T-helper 17 cell (primary cell): ENCODE results near the gene DOCK1. TPM values are rescaled to one million over a fixed set of nuclear protein-coding genes. Genes with fewer than 3 reads are reported as not detected.

ENCODE experiments used
- ATAC-seq: fragments of 150-1000 bp; cut with Tn5 transposase; 2 replicates; pipeline ENCODE4 v1.10.0; 2021; ENCODE audit warnings: mild to moderate bottlenecking, moderate library complexity
- DNase-seq, 3 donors: peaks; one replicate each; pipeline versions ENCODE4 v3.0.0 to v3.0.0-alpha.2; 2020 to 2021
- H3K9me3 ChIP-seq: one replicate; pipeline ENCODE4 v1.7.0; 2013; ENCODE audit warnings: low read length, mild to moderate bottlenecking; ENCODE audit not compliant: control insufficient read depth, poor library complexity, severe bottlenecking
- H3K27ac Mint-ChIP-seq: one replicate; pipeline ENCODE4 v1.8.0; 2022; ENCODE audit warnings: mild to moderate bottlenecking, moderate library complexity, mixed read lengths
- H3K27me3 Mint-ChIP-seq: one replicate; pipeline ENCODE4 v1.8.0; 2022; ENCODE audit warnings: mixed read lengths
- H3K36me3 Mint-ChIP-seq: one replicate; pipeline ENCODE4 v1.8.0; 2022; ENCODE audit warnings: low read depth, mixed read lengths
- H3K4me1 Mint-ChIP-seq: one replicate; pipeline ENCODE4 v1.8.0; 2022; ENCODE audit warnings: mild to moderate bottlenecking, mixed read lengths
- H3K4me3 Mint-ChIP-seq: one replicate; pipeline ENCODE4 v1.8.0; 2022; ENCODE audit warnings: mild to moderate bottlenecking, moderate library complexity, mixed read lengths
- total RNA-seq, 4 donors: library from RNA in 2 of 4; stranded (reverse) in 2 of 4; gene quantifications; one replicate each; pipeline ENCODE4 v1.2.3 and lab custom pipeline; 2022 to 2026

DOCK1 gene
- total RNA-seq, 2 donors from 2014 or later = 0.76 TPM; not detected in 1

GRCh38 chr10:127313996-127314700 lies 408.9 kb downstream of the DOCK1 start:
- ATAC-seq = no peak
- Mint-ChIP-seq H3K4me1 (no peaks in the 10 kb centered on the region), H3K4me3 (no peak overlapping the region), H3K36me3 (no peaks in the 10 kb centered on the region), H3K27ac (no peak overlapping the region), H3K27me3 (peaks cover 23% of the 10 kb centered on the region)
- no peak for DNase-seq
- H3K9me3 ChIP-seq = no peaks in the 10 kb centered on the region

GRCh38 chr10:127314797-127315196 lies 409.6 kb downstream of the DOCK1 start:
- Mint-ChIP-seq H3K4me1 (no peaks in the 10 kb centered on the region), H3K27me3 (peaks cover 23% of the 10 kb centered on the region), H3K27ac (no peak overlapping the region), H3K36me3 (no peaks in the 10 kb centered on the region), H3K4me3 (no peak overlapping the region)
- DNase-seq (no peak), ATAC-seq (no peak)
- H3K9me3 ChIP-seq = no peaks in the 10 kb centered on the region

- peaks cover 23% of the 10 kb centered on the region for H3K27me3 Mint-ChIP-seq
- DNase-seq (no peak), ATAC-seq (no peak)
- H3K36me3 Mint-ChIP-seq = no peaks in the 10 kb centered on the region
- no peak overlapping the region for H3K27ac Mint-ChIP-seq
- no peaks in the 10 kb centered on the region for H3K4me1 Mint-ChIP-seq
- no peak overlapping the region for H3K4me3 Mint-ChIP-seq
- H3K9me3 ChIP-seq = no peaks in the 10 kb centered on the region
Observed at GRCh38 chr10:127315888-127316287, 410.7 kb downstream of the DOCK1 start.

GRCh38 chr10:127318396-127318795 lies 413.2 kb downstream of the DOCK1 start:
- Mint-ChIP-seq H3K36me3 (no peaks in the 10 kb centered on the region), H3K4me1 (no peaks in the 10 kb centered on the region), H3K27ac (no peak overlapping the region), H3K27me3 (peaks cover 23% of the 10 kb centered on the region), H3K4me3 (no peak overlapping the region)
- DNase-seq (no peak), ATAC-seq (no peak)
- H3K9me3 ChIP-seq = no peaks in the 10 kb centered on the region

- Mint-ChIP-seq H3K36me3 (no peaks in the 10 kb centered on the region), H3K27ac (no peak overlapping the region), H3K27me3 (peaks cover 22% of the 10 kb centered on the region), H3K4me1 (no peaks in the 10 kb centered on the region), H3K4me3 (no peak overlapping the region)
- DNase-seq (no peak), ATAC-seq (no peak)
- H3K9me3 ChIP-seq = no peaks in the 10 kb centered on the region
Observed at GRCh38 chr10:127319271-127319670, 414.0 kb downstream of the DOCK1 start.

- DNase-seq = no peak
- Mint-ChIP-seq H3K36me3 (no peaks in the 10 kb centered on the region), H3K27ac (no peak overlapping the region), H3K4me1 (no peaks in the 10 kb centered on the region), H3K4me3 (no peak overlapping the region), H3K27me3 (peaks cover 17% of the 10 kb centered on the region)
- no peak for ATAC-seq
- no peaks in the 10 kb centered on the region for H3K9me3 ChIP-seq
Observed at GRCh38 chr10:127319691-127320090, 414.5 kb downstream of the DOCK1 start.

GRCh38 chr10:127320176-127320575 lies 414.9 kb downstream of the DOCK1 start:
- Mint-ChIP-seq H3K4me1 (no peaks in the 10 kb centered on the region), H3K36me3 (no peaks in the 10 kb centered on the region)

GRCh38 chr10:127322286-127322685 lies 417.1 kb downstream of the DOCK1 start:
- no peak for ATAC-seq
- no peak for DNase-seq
- Mint-ChIP-seq H3K36me3 (no peaks in the 10 kb centered on the region), H3K4me3 (no peak overlapping the region), H3K4me1 (no peaks in the 10 kb centered on the region), H3K27ac (no peak overlapping the region), H3K27me3 (peaks cover 16% of the 10 kb centered on the region)
- H3K9me3 ChIP-seq = no peaks in the 10 kb centered on the region

More at GRCh38 chr10:127320176-127320575, 414.9 kb downstream of the DOCK1 start:
- ATAC-seq (no peak), DNase-seq (no peak)
- Mint-ChIP-seq H3K4me3 (no peak overlapping the region), H3K27me3 (peaks cover 16% of the 10 kb centered on the region), H3K27ac (no peak overlapping the region)
- H3K9me3 ChIP-seq = no peaks in the 10 kb centered on the region

- ATAC-seq (no peak), DNase-seq (no peak)
Observed at GRCh38 chr10:127325506-127325905, 420.3 kb downstream of the DOCK1 start.

GRCh38 chr10:127326883-127327282 lies 421.7 kb downstream of the DOCK1 start:
- peaks cover 6% of the 10 kb centered on the region for H3K27me3 Mint-ChIP-seq
- no peaks in the 10 kb centered on the region for H3K9me3 ChIP-seq
- DNase-seq (no peak), ATAC-seq (no peak)
- no peaks in the 10 kb centered on the region for H3K36me3 Mint-ChIP-seq
- no peak overlapping the region for H3K4me3 Mint-ChIP-seq
- no peaks in the 10 kb centered on the region for H3K4me1 Mint-ChIP-seq
- H3K27ac Mint-ChIP-seq = no peak overlapping the region

More at GRCh38 chr10:127325506-127325905, 420.3 kb downstream of the DOCK1 start:
- no peak overlapping the region for H3K4me3 Mint-ChIP-seq
- H3K27ac Mint-ChIP-seq = no peak overlapping the region
- H3K4me1 Mint-ChIP-seq = no peaks in the 10 kb centered on the region
- H3K27me3 Mint-ChIP-seq = peaks cover 5% of the 10 kb centered on the region
- no peaks in the 10 kb centered on the region for H3K36me3 Mint-ChIP-seq
- no peaks in the 10 kb centered on the region for H3K9me3 ChIP-seq

GRCh38 chr10:127331696-127332095 lies 426.5 kb downstream of the DOCK1 start:
- Mint-ChIP-seq H3K4me1 (no peaks in the 10 kb centered on the region), H3K27me3 (peaks cover 17% of the 10 kb centered on the region), H3K27ac (no peak overlapping the region), H3K4me3 (no peak overlapping the region), H3K36me3 (no peaks in the 10 kb centered on the region)
- ATAC-seq (no peak), DNase-seq (no peak)
- no peaks in the 10 kb centered on the region for H3K9me3 ChIP-seq

- H3K27ac Mint-ChIP-seq = no peak overlapping the region
- no peak overlapping the region for H3K4me3 Mint-ChIP-seq
- H3K4me1 Mint-ChIP-seq = no peaks in the 10 kb centered on the region
- no peaks in the 10 kb centered on the region for H3K9me3 ChIP-seq
- no peaks in the 10 kb centered on the region for H3K36me3 Mint-ChIP-seq
- ATAC-seq (no peak), DNase-seq (no peak)
- H3K27me3 Mint-ChIP-seq = peaks cover 17% of the 10 kb centered on the region
Observed at GRCh38 chr10:127332631-127333030, 427.4 kb downstream of the DOCK1 start.

- Mint-ChIP-seq H3K4me3 (no peak overlapping the region), H3K27ac (no peak overlapping the region), H3K4me1 (peaks cover 2% of the 10 kb centered on the region), H3K36me3 (no peaks in the 10 kb centered on the region), H3K27me3 (peaks cover 8% of the 10 kb centered on the region)
- no peak for DNase-seq
- ATAC-seq = no peak
- H3K9me3 ChIP-seq = no peaks in the 10 kb centered on the region
Observed at GRCh38 chr10:127337801-127338200, 432.6 kb downstream of the DOCK1 start.

GRCh38 chr10:127338399-127339110 lies 433.3 kb downstream of the DOCK1 start:
- DNase-seq (no peak), ATAC-seq (no peak)
- Mint-ChIP-seq H3K27me3 (peaks cover under 1% of the 10 kb centered on the region), H3K4me1 (peaks cover 2% of the 10 kb centered on the region), H3K4me3 (no peak overlapping the region), H3K36me3 (no peaks in the 10 kb centered on the region), H3K27ac (no peak overlapping the region)
- no peaks in the 10 kb centered on the region for H3K9me3 ChIP-seq
